HG03575 (cell line): ENCODE measurements around the gene MAFG.

Source experiments
- ATAC-seq: cut with Tn5 transposase; IDR thresholded peaks from one replicate; pipeline ENCODE4 v1.9.1; 2021; ENCODE audit not compliant: unreplicated experiment, insufficient number of reproducible peaks, low FRiP score; ENCODE audit errors: extremely low read depth

The MAFG gene

DNA sequence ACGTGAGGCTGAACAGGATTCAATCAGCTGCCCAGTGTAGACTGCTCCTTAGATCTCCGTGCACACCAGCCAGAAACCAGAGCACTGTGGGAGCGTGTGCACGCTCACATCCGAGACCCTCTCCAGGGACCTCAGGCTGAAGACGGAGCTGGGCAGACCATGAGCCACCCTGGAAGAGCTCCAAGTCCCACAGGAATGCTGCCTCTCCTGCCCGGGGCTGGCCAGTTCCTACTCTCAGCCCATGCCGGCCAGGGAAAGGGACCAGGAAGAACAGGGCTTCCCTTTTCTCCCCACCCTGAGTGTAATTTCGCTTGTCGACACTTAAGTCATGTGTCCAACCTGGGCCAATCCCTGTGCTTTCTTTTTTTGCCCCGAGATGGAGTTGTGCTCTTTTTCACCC, 43.0 kb downstream of the MAFG start:
- no peak for ATAC-seq

- no peak for ATAC-seq
Measured at GRCh38 chr17:81879121-81879520, 48.4 kb downstream of the MAFG start.

DNA sequence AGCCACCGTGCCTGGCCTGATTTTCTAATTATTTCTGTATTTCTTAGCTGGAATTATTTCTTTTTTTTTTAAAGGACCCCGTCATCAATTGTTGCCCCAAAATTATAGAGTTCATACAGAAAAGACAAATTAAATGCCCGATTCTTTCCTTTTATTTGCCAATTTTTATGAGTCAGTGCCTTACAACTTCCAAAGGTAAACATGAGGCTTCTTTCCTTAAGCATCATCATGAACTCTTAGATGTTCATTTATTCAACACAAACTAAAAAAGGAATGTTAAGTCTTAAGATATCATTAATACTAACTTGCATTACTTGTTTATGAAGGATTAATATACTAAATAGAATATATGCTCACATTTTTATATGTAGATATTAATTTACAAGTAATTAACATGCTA, 49.2 kb downstream of the MAFG start:
- no peak for ATAC-seq

GRCh38 chr17:81877569-81877968, 50.0 kb downstream of the MAFG start:
- no peak for ATAC-seq

DNA sequence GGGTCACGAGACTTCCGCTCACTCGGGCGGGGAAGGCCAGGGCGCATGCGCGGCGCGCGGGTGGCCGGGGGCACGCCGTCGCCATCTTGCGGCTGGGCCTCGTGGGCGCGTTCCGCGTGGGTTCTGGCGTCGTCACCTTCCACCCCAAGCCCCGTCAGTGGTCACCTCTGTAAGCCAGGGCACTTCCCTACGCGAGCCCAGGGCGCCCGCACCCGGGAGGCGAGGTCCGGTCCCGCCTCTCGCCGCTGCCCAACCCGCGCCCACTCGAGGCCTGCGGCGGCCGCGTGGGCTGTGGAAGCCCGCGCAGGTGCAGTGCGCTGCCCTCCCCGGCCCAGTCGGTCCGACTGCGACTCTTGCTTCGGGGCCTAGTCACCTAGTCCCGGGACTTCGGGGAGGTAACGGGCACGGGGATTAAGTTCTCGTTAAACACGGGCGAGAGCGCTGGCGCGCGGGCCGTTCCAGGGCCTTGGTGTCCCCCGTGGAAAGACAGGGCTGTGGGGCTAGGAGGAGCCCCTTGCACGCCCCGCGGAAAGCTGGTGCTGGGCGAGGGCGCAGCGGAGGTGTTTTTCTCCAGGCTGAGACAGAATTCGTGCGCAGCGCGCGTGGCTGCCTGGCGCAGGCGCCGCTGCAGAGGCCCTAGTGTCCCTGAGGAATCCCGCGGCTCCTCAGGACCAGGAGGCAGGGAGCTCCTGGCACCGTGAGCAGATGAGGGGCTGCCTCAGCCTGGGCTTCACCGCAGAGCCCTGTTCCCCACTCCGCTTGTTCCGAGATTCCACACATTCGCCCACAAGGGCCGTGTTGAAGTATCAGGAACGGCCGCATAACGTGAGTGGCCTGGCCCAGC, 55.9 kb downstream of the MAFG start:
- ATAC-seq = no peak

- no peak for ATAC-seq
Measured at GRCh38 chr17:81870981-81871386, 56.6 kb downstream of the MAFG start, which contains the start of gene ARHGDIA. TSS of gene ARHGDIA (minus strand) at chr17:81871337. CDS start at chr17:81869930, 1,407 bp downstream.

- ATAC-seq = no peak
Measured at GRCh38 chr17:81870131-81870980, 57.2 kb downstream of the MAFG start.

- ATAC-seq = no peak
Measured at GRCh38 chr17:81869221-81870130, 58.1 kb downstream of the MAFG start.

DNA sequence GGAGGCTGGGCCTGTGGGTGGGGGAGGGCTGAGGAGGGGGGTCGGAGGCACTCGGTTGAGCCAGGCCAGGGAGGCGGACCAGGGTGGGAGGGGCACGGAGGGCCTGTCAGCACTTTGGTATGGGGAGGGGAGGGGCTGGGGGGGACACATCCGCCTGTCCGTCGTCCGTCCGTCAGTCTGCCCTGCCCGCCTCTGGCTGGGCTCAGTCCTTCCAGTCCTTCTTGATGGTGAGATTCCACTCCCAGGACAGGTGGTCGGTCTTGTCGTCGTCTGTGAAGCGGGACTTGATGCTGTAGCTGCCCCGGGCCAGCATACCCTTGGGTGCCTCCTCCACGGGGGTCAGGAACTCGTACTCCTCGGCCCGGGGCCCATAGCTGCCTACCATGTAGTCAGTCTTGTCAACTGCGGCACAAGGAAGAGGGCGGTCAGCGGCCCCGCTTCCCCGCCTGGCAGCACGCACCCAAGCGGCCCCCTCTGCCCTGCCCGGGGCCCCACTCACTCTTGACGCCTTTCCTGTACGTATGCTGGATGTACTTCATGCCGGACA, 58.8 kb downstream of the MAFG start:
- ATAC-seq = no peak
